Measurements from ENCODE around the gene IPO5.

GRCh38 chr13:97986835-97987234 lies 33.4 kb downstream of the IPO5 start:
- TF ChIP-seq, protein P1, sequence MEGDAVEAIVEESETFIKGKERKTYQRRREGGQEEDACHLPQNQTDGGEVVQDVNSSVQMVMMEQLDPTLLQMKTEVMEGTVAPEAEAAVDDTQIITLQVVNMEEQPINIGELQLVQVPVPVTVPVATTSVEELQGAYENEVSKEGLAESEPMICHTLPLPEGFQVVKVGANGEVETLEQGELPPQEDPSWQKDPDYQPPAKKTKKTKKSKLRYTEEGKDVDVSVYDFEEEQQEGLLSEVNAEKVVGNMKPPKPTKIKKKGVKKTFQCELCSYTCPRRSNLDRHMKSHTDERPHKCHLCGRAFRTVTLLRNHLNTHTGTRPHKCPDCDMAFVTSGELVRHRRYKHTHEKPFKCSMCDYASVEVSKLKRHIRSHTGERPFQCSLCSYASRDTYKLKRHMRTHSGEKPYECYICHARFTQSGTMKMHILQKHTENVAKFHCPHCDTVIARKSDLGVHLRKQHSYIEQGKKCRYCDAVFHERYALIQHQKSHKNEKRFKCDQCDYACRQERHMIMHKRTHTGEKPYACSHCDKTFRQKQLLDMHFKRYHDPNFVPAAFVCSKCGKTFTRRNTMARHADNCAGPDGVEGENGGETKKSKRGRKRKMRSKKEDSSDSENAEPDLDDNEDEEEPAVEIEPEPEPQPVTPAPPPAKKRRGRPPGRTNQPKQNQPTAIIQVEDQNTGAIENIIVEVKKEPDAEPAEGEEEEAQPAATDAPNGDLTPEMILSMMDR (IDR thresholded peaks at IDR 0.05), result no peak
- TF ChIP-seq POLR2A (IDR thresholded peaks at IDR 0.05) (no peak), POLR2AphosphoS5 (IDR thresholded peaks at IDR 0.05) (no peak)

All from breast epithelium (tissue), 3 donors.